ENCODE results near the gene GTF2F2.
A peak's percentile ranks its signal among the peaks of the same experiment; 100 is the strongest.

GTF2F2 gene

DNA sequence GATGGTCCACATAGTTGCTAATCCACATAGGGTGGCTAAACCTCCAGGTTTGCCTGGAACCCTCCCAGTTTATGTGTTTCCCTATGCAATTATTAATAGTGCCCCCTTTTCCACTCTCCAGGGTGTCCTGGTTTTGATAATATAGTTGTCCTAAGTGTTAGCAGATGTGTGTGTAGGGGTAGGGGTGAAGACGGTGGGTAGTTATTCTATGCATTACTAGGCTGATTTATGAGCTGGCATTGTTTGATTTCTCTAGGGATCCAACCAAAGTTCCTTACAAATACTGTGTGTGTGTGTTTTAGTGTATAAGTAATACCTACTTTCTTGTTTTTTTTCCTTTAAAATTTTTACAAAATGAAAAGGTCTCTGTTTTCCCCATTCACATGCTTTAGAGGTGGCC is 21.1 kb downstream of the GTF2F2 start:
- no peak overlapping the region for H3K27ac Mint-ChIP-seq
- ATAC-seq (ENCODE audit: low read depth) = no peak
- no peaks in the 10 kb centered on the region for H3K27me3 Mint-ChIP-seq
- no peak for DNase-seq (ENCODE audit: low spot score in 2 of 2)
- no peak overlapping the region for H3K4me3 Mint-ChIP-seq
- peaks cover 21% of the 10 kb centered on the region for H3K4me1 Mint-ChIP-seq
- H3K9me3 Mint-ChIP-seq = no peaks in the 10 kb centered on the region
- H3K36me3 Mint-ChIP-seq = peaks cover 28% of the 10 kb centered on the region

DNA sequence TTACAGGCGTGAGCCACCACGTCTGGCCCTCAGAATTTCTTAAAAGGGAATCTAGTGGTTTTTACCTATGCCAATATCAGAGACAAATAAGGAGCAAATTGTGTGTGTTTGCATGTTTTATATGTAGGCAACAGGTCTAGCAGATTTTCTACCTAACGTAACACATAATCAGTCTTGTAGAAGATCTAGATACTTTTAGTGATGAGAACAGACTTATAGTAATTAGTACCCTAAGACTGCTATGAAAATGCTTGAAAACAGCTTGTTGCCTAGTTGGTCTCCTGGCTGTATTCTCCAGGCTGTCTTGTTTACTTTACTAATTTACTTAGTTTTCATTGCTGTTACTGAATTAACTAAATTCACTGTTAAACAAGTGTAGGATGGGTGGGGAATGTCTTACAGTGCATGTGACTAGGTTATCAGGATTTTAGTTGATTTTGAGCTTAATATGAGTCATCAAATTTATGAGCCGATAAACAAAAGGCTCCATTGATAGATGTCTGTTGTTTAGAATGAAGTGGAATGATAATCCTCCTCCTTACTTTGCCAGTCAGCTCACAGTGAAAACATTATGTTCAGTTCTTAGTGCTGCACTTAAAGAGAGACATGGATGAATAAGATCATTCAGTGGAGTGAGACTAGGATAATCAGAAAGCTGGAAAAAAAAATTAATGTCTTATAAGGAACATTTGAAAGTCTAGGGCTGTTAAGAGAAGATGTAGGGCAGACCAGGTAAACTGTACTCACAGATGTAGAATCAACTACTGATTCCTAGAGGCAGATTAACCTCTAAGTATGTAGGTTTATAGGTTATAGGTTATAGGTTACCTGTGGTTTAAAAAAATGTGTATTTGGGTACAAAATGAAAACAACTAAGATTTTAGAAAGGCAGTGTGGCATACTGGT is 22.4 kb downstream of the GTF2F2 start:
- Mint-ChIP-seq H3K36me3 (peaks cover 28% of the 10 kb centered on the region), H3K27ac (peak overlapping the region; percentile 68), H3K27me3 (no peaks in the 10 kb centered on the region), H3K9me3 (no peaks in the 10 kb centered on the region), H3K4me1 (peaks cover 21% of the 10 kb centered on the region), H3K4me3 (no peak overlapping the region)
- ATAC-seq (ENCODE audit: low read depth) = no peak
- DNase-seq (ENCODE audit: low spot score in 2 of 2) = no peak

DNA sequence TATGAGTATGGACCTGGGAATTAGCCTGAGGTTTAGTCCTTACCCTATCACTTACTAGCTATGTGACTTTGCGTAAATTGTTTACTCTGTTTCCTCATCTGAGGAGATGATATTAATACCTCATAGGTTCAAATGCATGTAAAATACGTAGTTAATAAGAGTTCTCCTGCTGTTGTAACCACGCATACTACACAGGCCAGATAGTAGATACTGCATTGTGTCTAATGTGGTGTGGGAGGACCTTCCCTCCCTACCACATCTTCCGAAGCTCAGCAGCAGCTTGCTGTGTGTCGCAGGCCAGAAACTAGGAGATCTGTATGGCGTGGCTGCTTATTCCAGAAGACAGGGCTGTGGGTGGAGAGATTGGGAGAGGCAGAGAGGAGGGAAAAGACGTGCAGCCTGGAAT is 23.0 kb downstream of the GTF2F2 start:
- no peaks in the 10 kb centered on the region for H3K9me3 Mint-ChIP-seq
- H3K4me3 Mint-ChIP-seq = no peak overlapping the region
- H3K27ac Mint-ChIP-seq = peak overlapping the region; percentile 68
- ATAC-seq (ENCODE audit: low read depth) (no peak), DNase-seq (ENCODE audit: low spot score in 2 of 2) (no peak)
- peaks cover 18% of the 10 kb centered on the region for H3K4me1 Mint-ChIP-seq
- no peaks in the 10 kb centered on the region for H3K27me3 Mint-ChIP-seq
- peaks cover 22% of the 10 kb centered on the region for H3K36me3 Mint-ChIP-seq

DNA sequence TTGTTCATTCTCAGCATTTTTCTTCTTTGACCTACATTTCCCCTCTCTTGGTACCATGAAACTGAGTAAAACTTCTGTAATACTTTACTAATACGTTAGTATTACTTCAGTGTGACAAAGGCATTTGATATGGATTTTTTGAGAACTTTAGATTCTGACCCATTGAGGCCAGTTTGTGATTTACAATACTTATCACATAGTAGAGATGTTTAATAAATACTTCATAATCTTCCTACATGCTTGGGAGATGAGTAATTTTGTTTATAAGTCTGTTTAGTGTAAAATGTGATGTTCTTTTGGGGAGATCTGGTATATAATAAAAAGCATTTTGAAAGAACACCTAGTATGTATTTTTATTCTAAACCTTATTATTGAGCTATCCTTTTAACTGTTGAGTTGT is 29.7 kb downstream of the GTF2F2 start:
- DNase-seq (ENCODE audit: low spot score in 2 of 2) = no peak
- Mint-ChIP-seq H3K9me3 (no peaks in the 10 kb centered on the region), H3K27me3 (no peaks in the 10 kb centered on the region), H3K36me3 (peaks cover 17% of the 10 kb centered on the region), H3K4me1 (peaks cover 8% of the 10 kb centered on the region), H3K27ac (no peak overlapping the region), H3K4me3 (no peak overlapping the region)
- ATAC-seq (ENCODE audit: low read depth) = no peak

DNA sequence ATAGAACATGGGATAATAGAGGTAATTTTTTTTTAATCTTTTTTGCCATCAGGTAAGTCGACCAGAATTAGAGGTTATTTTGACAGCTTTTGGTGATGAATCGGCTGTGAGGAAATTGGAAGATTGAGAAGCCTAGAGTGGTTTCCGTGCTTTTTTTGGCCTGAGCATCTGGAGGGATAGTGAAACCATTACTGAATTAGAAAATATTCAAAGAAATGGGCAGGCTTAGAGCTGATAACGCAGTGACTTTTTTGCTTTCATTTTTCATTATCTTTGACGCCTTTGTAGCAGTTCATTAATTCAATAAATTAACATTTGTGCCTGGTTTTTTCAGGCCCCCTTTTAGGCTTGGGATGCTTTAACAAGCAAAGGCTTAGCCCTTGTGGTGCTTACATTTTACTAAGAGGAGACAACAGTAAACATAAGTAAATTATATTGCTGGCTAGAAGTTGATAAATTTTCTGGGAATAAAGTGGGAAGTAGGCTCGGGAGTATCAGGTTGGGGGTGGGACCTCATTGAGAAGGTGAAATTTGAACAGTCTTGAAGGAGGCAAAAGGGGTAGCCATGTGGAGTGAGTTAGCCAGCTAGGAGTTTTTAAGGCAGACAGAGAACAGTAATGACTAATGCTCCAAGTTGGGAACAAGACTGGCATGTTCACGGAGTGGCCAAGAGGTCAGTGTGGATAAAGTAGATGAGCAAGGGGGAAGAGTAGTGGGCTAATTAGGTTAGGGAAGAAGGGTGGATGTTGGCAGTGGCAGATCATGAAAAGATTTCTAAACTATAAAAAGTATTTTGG is 36.5 kb downstream of the GTF2F2 start:
- Mint-ChIP-seq H3K4me3 (no peak overlapping the region), H3K27ac (no peak overlapping the region), H3K9me3 (peaks cover 5% of the 10 kb centered on the region), H3K36me3 (peaks cover 39% of the 10 kb centered on the region), H3K4me1 (peaks cover 2% of the 10 kb centered on the region), H3K27me3 (no peaks in the 10 kb centered on the region)
- no peak for DNase-seq (ENCODE audit: low spot score in 2 of 2)
- no peak for ATAC-seq (ENCODE audit: low read depth)

DNA sequence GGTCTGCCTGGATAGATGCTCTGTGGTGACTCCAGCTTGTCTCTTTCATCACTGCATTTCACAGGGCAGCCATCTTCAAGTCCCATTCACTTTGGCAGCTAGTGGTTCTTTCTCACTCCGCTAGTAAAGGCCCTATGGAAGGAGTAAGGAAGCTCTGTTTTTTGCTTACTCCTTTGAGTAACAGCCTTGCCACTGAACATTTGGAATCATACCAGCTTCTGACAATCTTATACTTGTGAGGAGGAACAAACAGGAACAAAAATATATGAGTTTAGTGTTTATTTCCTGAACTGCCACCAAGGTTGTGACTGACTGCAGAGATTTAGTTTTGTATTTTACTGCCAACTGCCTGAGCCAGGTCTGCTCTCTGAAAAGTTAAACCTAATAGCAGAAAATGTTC is 41.9 kb downstream of the GTF2F2 start:
- H3K4me1 Mint-ChIP-seq = no peaks in the 10 kb centered on the region
- no peak for DNase-seq (ENCODE audit: low spot score in 2 of 2)
- peaks cover 28% of the 10 kb centered on the region for H3K36me3 Mint-ChIP-seq
- ATAC-seq (ENCODE audit: low read depth) = no peak
- no peaks in the 10 kb centered on the region for H3K9me3 Mint-ChIP-seq
- no peaks in the 10 kb centered on the region for H3K27me3 Mint-ChIP-seq
- no peak overlapping the region for H3K4me3 Mint-ChIP-seq
- H3K27ac Mint-ChIP-seq = no peak overlapping the region

DNA sequence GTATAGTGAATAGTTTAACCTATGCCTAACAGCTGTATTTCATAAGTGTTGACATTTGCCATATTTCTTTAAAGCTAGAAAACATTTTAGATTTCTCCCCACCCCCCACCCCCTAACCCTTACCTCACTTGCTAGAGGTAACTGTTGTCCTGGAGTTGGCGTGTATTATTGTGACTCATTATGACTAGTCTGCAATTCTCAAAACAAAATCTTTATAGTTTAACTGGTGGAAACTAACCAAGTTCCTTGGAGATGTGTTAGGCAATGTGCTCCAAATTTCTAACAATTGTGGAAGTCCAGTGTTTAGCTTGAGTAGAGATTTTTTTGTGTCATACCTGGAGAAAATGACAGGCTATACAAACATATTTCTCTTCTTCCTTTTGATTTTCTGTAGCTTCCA is 42.5 kb downstream of the GTF2F2 start:
- Mint-ChIP-seq H3K27me3 (no peaks in the 10 kb centered on the region), H3K4me1 (no peaks in the 10 kb centered on the region), H3K4me3 (no peak overlapping the region), H3K9me3 (no peaks in the 10 kb centered on the region), H3K27ac (no peak overlapping the region), H3K36me3 (peaks cover 25% of the 10 kb centered on the region)
- DNase-seq (ENCODE audit: low spot score in 2 of 2) = no peak
- ATAC-seq (ENCODE audit: low read depth) = no peak

DNA sequence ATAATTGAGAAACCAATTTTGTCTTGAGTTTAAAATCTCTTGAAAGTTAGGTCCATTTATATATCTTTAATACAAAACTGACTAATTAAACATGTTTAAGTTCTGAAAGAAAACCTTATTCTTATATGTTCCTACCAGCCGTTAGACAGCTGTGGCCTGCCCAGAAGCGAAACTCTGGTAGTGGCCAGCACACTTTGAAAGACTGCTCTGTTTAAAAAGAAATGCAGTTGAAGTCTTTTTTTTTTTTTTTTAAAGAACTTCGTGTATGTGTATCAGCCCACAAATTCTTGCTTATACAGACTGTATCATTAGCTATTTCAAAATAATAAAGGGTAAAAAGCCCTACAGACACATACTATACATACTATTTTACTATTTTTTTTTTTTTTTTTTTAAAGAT is 46.5 kb downstream of the GTF2F2 start:
- no peaks in the 10 kb centered on the region for H3K9me3 Mint-ChIP-seq
- H3K36me3 Mint-ChIP-seq = peaks cover 18% of the 10 kb centered on the region
- DNase-seq (ENCODE audit: low spot score in 2 of 2) = no peak
- ATAC-seq (ENCODE audit: low read depth) = no peak
- H3K4me1 Mint-ChIP-seq = peaks cover 5% of the 10 kb centered on the region
- H3K27me3 Mint-ChIP-seq = no peaks in the 10 kb centered on the region
- no peak overlapping the region for H3K27ac Mint-ChIP-seq
- H3K4me3 Mint-ChIP-seq = no peak overlapping the region

DNA sequence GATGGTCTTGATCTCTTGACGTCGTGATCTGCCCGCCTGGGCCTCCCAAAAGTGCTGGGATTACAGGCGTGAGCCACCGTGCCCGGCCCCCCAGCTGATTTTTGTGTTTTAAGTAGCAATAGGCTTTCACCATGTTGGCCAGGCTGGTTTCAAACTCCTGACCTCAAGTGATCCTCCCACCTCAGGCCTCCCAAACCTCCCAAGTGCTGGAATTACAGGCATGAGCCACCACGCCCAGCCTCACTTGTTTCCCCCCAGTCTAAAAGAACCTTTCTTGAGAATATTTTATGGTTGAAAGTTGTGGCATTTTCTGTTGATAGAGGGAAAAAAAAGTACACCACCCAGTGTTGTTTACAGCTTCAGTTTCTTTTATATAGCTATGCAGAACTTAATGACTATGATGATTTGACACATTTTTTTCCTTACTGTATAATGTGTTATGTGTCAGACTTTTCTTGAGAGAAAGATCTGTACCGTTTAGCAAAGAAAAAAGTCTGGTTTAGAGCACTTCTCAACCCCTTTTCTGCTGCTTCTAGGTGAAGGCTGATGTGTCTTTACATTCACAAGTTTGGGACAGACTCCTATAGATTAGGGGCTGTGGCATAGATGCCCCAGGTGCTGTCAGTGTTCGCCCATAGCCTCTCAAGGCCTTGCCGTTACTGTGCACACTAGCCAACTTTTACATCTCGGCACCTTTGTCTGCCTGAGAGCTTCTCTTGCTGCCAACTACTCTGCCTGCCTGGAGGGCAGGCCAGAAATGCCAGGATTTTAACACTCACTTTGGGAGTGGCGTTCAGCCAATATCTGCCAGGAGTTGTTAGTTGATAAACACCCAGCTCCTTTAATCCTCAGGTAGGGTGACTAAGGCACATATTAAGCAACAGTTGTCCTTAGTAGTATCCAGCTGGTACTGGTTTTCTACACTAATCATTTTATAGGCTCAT is 47.6 kb downstream of the GTF2F2 start:
- H3K4me3 Mint-ChIP-seq = no peak overlapping the region
- ATAC-seq (ENCODE audit: low read depth) (no peak), DNase-seq (ENCODE audit: low spot score in 2 of 2) (no peak)
- H3K4me1 Mint-ChIP-seq = peaks cover 8% of the 10 kb centered on the region
- no peaks in the 10 kb centered on the region for H3K9me3 Mint-ChIP-seq
- peaks cover 26% of the 10 kb centered on the region for H3K36me3 Mint-ChIP-seq
- H3K27ac Mint-ChIP-seq = no peak overlapping the region
- H3K27me3 Mint-ChIP-seq = no peaks in the 10 kb centered on the region

DNA sequence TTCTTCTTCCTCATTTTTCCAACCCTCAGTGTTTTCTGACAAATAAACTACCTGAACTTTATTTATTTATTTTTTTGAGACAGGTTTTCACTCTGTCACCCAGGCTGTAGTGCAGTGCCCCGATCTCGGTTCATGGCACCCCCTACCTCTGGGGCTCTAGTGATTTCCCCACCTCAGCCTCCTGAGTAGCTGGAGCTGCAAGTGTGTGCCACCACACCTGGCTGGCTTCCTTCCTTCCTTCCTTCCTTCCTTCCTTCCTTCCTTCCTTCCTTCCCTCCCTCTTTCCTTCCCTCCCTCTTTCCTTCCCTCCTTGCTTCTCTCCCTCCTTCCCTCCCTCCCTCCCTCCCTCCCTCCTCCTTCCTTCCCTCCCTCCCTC is 48.2 kb downstream of the GTF2F2 start:
- no peak for ATAC-seq (ENCODE audit: low read depth)
- Mint-ChIP-seq H3K4me3 (no peak overlapping the region), H3K9me3 (no peaks in the 10 kb centered on the region), H3K27ac (no peak overlapping the region), H3K4me1 (peaks cover 8% of the 10 kb centered on the region), H3K36me3 (peaks cover 30% of the 10 kb centered on the region), H3K27me3 (no peaks in the 10 kb centered on the region)
- no peak for DNase-seq (ENCODE audit: low spot score in 2 of 2)

DNA sequence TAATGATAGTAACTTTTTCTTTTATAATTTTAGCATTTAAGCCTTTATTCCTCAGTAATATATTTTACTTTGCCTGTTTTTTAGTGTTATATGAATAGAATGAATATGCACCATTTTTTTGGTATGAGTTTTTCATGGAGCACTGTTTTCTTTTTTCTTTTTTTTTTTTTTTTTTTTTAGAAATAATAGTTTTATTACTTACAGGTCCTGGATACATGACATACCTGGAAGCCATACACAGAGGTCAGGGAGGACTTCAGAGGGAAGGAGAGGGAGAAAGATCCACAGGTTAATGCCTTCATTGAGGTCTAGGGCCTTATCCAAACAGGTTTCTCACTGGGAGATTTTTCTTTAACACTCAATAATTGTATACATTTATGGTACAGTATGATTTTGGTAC is 54.2 kb downstream of the GTF2F2 start:
- no peaks in the 10 kb centered on the region for H3K27me3 Mint-ChIP-seq
- DNase-seq (ENCODE audit: low spot score in 2 of 2) (no peak), ATAC-seq (ENCODE audit: low read depth) (no peak)
- no peak overlapping the region for H3K27ac Mint-ChIP-seq
- H3K36me3 Mint-ChIP-seq = peaks cover 33% of the 10 kb centered on the region
- H3K4me3 Mint-ChIP-seq = no peak overlapping the region
- no peaks in the 10 kb centered on the region for H3K9me3 Mint-ChIP-seq
- peaks cover 16% of the 10 kb centered on the region for H3K4me1 Mint-ChIP-seq

DNA sequence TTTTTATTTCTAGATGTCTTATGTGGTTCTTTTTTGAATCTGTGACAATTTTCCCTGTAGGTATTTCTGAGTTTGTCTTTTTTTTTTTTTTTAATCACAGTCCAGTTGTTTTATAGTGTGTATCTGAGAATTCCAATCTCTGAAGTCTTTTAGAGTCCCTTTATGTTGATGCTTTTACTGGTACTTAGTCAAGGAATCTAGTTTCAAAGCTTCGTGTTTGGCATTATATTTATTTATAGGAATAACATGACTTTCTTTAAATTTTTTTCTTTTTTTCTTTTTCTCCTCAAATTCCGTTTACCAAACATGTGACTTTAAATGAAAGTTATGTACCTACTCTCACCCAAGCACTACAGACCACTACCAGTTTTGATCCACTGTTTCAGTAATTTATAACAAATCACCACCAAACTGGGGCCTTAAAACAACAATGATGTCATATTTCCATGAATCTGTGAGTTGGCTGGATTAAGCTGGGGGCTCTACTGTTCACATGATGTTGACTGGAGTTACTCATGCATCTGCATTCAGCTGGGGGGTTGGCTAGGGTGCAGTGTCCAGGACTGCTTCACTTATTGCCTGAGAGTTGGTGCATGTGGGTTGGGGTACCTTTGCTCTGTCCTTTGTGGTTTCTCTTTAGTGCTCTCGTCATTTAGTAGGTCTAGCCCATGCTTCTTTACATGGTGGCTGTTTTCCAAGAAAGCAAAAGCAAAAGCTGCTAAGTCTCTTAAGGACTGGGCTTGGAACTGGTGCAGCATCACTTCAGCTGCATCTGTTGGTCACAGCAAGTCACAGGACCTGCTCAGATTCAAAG is 58.2 kb downstream of the GTF2F2 start:
- H3K4me1 Mint-ChIP-seq = peaks cover 17% of the 10 kb centered on the region
- H3K27ac Mint-ChIP-seq = peak overlapping the region; percentile 19
- DNase-seq (ENCODE audit: low spot score in 2 of 2) = no peak
- no peaks in the 10 kb centered on the region for H3K27me3 Mint-ChIP-seq
- ATAC-seq (ENCODE audit: low read depth) = no peak
- H3K9me3 Mint-ChIP-seq = no peaks in the 10 kb centered on the region
- H3K36me3 Mint-ChIP-seq = peaks cover 23% of the 10 kb centered on the region
- no peak overlapping the region for H3K4me3 Mint-ChIP-seq

DNA sequence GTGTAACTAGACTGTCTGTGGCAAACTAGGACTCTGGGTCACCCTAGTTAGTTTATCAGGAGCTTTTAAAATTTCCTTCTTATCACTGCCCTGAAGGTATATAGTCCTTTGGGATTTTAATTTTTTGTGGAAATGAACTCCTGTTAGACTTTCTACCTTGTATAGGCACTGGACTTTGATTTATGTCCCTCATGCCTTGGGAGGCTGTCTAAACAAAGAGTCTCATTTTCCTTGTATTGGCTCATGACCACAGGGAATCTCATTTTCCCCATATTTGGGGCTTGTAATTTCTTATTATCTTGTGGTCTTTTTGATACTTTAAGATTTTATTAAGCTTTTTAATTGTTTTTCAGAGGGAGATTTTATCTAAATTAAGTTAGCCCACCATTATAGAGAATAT is 59.1 kb downstream of the GTF2F2 start:
- no peak overlapping the region for H3K27ac Mint-ChIP-seq
- H3K4me3 Mint-ChIP-seq = no peak overlapping the region
- H3K4me1 Mint-ChIP-seq = peaks cover 24% of the 10 kb centered on the region
- ATAC-seq (ENCODE audit: low read depth) (no peak), DNase-seq (ENCODE audit: low spot score in 2 of 2) (no peak)
- H3K27me3 Mint-ChIP-seq = no peaks in the 10 kb centered on the region
- H3K9me3 Mint-ChIP-seq = peaks cover 1% of the 10 kb centered on the region
- H3K36me3 Mint-ChIP-seq = peaks cover 30% of the 10 kb centered on the region

Measured in memory B cell (primary cell).